Liver (tissue), 9 donors: ENCODE data around the gene KLHL30. TPM values are rescaled to one million over a fixed set of nuclear protein-coding genes. Genes with fewer than 3 reads are reported as not detected.

Experiments
- DNase-seq: peaks from one replicate; pipeline ENCODE4 v3.0.0-alpha.2; 2017; ENCODE audit warnings: low spot score
- H3K27ac ChIP-seq, 2 donors: one replicate each; pipeline ENCODE4 v1.7.0; 2013; ENCODE audit warnings: inconsistent platforms in 2 of 2, low read length in 2 of 2, control low read depth in 1 of 2, low read depth in 1 of 2, mild to moderate bottlenecking in 1 of 2
- H3K27me3 ChIP-seq, 4 donors: one replicate each; pipeline versions ENCODE4 v1.6.1 to v1.7.0; 2013; ENCODE audit warnings: low read length in 3 of 4, inconsistent platforms in 1 of 4, mild to moderate bottlenecking in 1 of 4, moderate library complexity in 1 of 4; ENCODE audit not compliant: control insufficient read depth in 4 of 4, insufficient read depth in 4 of 4
- H3K36me3 ChIP-seq, 4 donors: one replicate each; pipeline versions ENCODE4 v1.6.1 to v1.7.0; 2013; ENCODE audit warnings: low read length in 3 of 4, mild to moderate bottlenecking in 3 of 4, low read depth in 1 of 4, moderate library complexity in 1 of 4; ENCODE audit not compliant: control insufficient read depth in 4 of 4, insufficient read depth in 3 of 4
- H3K4me1 ChIP-seq, 4 donors: one replicate each; pipeline versions ENCODE4 v1.6.1 to v1.7.0; 2013; ENCODE audit warnings: low read length in 3 of 4, mild to moderate bottlenecking in 3 of 4, moderate library complexity in 1 of 4; ENCODE audit not compliant: control insufficient read depth in 4 of 4, insufficient read depth in 4 of 4
- H3K4me3 ChIP-seq, 3 donors: one replicate each; pipeline versions ENCODE4 v1.6.1 to v1.7.0; 2013; ENCODE audit warnings: low read length in 3 of 3, control low read depth in 1 of 3, low read depth in 1 of 3, mild to moderate bottlenecking in 1 of 3
- H3K9ac ChIP-seq, 2 donors: one replicate each; pipeline ENCODE4 v1.7.0; 2013; ENCODE audit warnings: low read length in 2 of 2, mild to moderate bottlenecking in 2 of 2, moderate library complexity in 2 of 2, control low read depth in 1 of 2, low read depth in 1 of 2
- H3K9me3 ChIP-seq, 4 donors: one replicate each; pipeline versions ENCODE4 v1.6.1 to v1.7.0; 2013; ENCODE audit warnings: low read length in 3 of 4; ENCODE audit not compliant: control insufficient read depth in 4 of 4
- EGR1 ChIP-seq, 2 donors: IDR thresholded peaks; 2 replicates each; pipeline ENCODE4 v1.6.1; 2016 to 2018; ENCODE audit warnings: antibody characterized with exemption in 2 of 2, low read depth in 2 of 2
- FOXA1 ChIP-seq: IDR thresholded peaks from 2 replicates; pipeline ENCODE4 v1.6.1; 2016; ENCODE audit warnings: antibody characterized with exemption
- FOXA2 ChIP-seq: IDR thresholded peaks from 2 replicates; pipeline ENCODE4 v1.6.1; 2016; ENCODE audit warnings: antibody characterized with exemption
- GABPA ChIP-seq, 2 donors: IDR thresholded peaks in 1 of 2; conservative IDR thresholded peaks in 1 of 2; 2 replicates each; pipeline ENCODE4 v1.6.1; 2016; ENCODE audit warnings: antibody characterized with exemption in 2 of 2, mild to moderate bottlenecking in 1 of 2, moderate library complexity in 1 of 2
- HNF4A ChIP-seq, 2 donors: conservative IDR thresholded peaks; 2 replicates each; pipeline ENCODE4 v1.6.1; 2016; ENCODE audit warnings: antibody characterized with exemption in 2 of 2, mild to moderate bottlenecking in 2 of 2
- HNF4G ChIP-seq: IDR thresholded peaks from 2 replicates; pipeline ENCODE4 v1.6.1; 2016; ENCODE audit warnings: antibody characterized with exemption
- JUND ChIP-seq, 2 donors: IDR thresholded peaks; 2 replicates each; pipeline ENCODE4 v1.6.1; 2016; ENCODE audit warnings: antibody characterized with exemption in 2 of 2
- NR2F2 ChIP-seq: IDR thresholded peaks from 2 replicates; pipeline ENCODE4 v1.6.1; 2016; ENCODE audit warnings: antibody characterized with exemption
- RAD21 ChIP-seq, 2 donors: IDR thresholded peaks; 2 replicates each; pipeline ENCODE4 v1.6.1; 2016; ENCODE audit warnings: antibody characterized with exemption in 2 of 2, mild to moderate bottlenecking in 2 of 2
- RXRA ChIP-seq, 2 donors: IDR thresholded peaks; 2 replicates each; pipeline ENCODE4 v1.6.1; 2017 to 2018; ENCODE audit warnings: antibody characterized with exemption in 2 of 2, mild to moderate bottlenecking in 1 of 2
- SP1 ChIP-seq: IDR thresholded peaks from 2 replicates; pipeline ENCODE4 v1.6.1; 2018; ENCODE audit warnings: antibody characterized with exemption, mild to moderate bottlenecking
- TAF1 ChIP-seq: conservative IDR thresholded peaks from 2 replicates; pipeline ENCODE4 v1.6.1; 2016; ENCODE audit warnings: antibody characterized with exemption, mild to moderate bottlenecking
- YY1 ChIP-seq: IDR thresholded peaks from 2 replicates; pipeline ENCODE4 v1.6.1; 2016; ENCODE audit warnings: antibody characterized with exemption, mild to moderate bottlenecking
- WGBS: extraction: QIAGEN DNeasy Blood & Tissue Kit; methylation state at CpG from one replicate; pipeline ENCODE4 v1.1.7; 2013; 5-methylcytosine and 5-hydroxymethylcytosine counted together
- polyA plus RNA-seq, 2 donors: library from polyadenylated mRNA; stranded (reverse) in 1 of 2; unstranded in 1 of 2; fragments of 200-250 nt in 1 of 2; fragments of >200 nt in 1 of 2; fragmentation: Nextera tagmentation in 1 of 2; extraction: Ambion mirVana in 1 of 2; gene quantifications; one replicate each; pipeline versions ENCODE4 v1.2.1 to v1.2.3, GENCODE V29; 2013 to 2015
- total RNA-seq, 2 donors: library from RNA; depleted of rRNA; stranded (reverse); fragments of >200 nt; gene quantifications; one replicate each; pipeline ENCODE4 v1.2.3, GENCODE V29; 2014
- TF ChIP-seq, protein P1 (sequence below): IDR thresholded peaks from 2 replicates; pipeline ENCODE4 v1.6.1; 2016; ENCODE audit warnings: antibody characterized with exemption
- TF ChIP-seq, protein P2 (sequence below): IDR thresholded peaks from 2 replicates; pipeline ENCODE4 v1.6.1; 2016; ENCODE audit warnings: antibody characterized with exemption, mild to moderate bottlenecking
- TF ChIP-seq, protein P3 (sequence below): fragments of 150-350 bp; IDR thresholded peaks from 2 replicates; pipeline ENCODE4 v1.5.1; 2017; ENCODE audit warnings: improper control_type of control experiment, low read depth, low read length; ENCODE audit not compliant: missing input control
- TF ChIP-seq, protein P4 (sequence below): IDR thresholded peaks from 2 replicates; pipeline ENCODE4 v1.6.1; 2016; ENCODE audit warnings: antibody characterized with exemption
- TF ChIP-seq, protein P5 (sequence below): IDR thresholded peaks from 2 replicates; pipeline ENCODE4 v1.6.1; 2016; ENCODE audit warnings: antibody characterized with exemption
- donor health status: healthy.
- donor health status: healthy.
- donor health status: healthy.
- donor health status: healthy.
- donor health status: healthy.

Gene KLHL30
- total and polyA plus RNA-seq, 4 donors = 0.05 to 0.08 TPM; not detected in 2

DNA sequence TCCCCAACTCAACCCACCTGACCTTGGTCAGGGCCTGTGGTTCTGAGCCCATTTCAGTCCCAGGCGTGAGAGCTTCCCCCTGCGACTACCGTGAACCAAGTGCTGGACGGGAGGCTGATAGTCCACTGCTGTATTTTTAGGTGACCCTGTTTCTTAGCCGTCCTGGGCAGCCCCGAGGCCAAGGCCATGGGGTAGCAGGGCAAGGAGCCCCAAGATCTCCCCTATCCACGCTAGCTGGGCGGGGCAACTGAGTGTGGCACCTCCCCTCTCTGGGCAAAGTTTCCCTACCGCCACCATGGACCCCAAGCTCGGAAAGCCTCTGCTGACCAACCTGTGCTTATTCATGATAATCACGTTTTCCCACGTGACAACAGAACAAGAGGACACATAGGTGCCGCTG, 583 bp upstream of the KLHL30 start:
- Histone ChIP-seq H3K9ac (no peak overlapping the region), H3K27me3 (no peaks in the 10 kb centered on the region)
- 93% methylated on average over 13 of the region's 13 CpGs for WGBS

More for the DNA sequence above, 583 bp upstream of the KLHL30 start:
- DNase-seq = no peak
- no peak overlapping the region for H3K4me3 ChIP-seq
- no peak overlapping the region for H3K27ac ChIP-seq
- peaks cover 0 to 8% (median 2%) of the 10 kb centered on the region in 4 donors for H3K4me1 ChIP-seq
- no peak for TF ChIP-seq RAD21 (IDR thresholded peaks at IDR 0.05)
- no peak for TF ChIP-seq TAF1
- TF ChIP-seq JUND (IDR thresholded peaks at IDR 0.05) = no peak
- TF ChIP-seq, protein P1, sequence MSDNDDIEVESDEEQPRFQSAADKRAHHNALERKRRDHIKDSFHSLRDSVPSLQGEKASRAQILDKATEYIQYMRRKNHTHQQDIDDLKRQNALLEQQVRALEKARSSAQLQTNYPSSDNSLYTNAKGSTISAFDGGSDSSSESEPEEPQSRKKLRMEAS = no peak
- TF ChIP-seq NR2F2 = no peak
- no peak for TF ChIP-seq RXRA (IDR thresholded peaks at IDR 0.05)
- TF ChIP-seq GABPA (IDR thresholded peaks at IDR 0.05 in 1 of 2, conservative IDR thresholded peaks at IDR 0.05 in 1 of 2) = no peak
- TF ChIP-seq, protein P2, sequence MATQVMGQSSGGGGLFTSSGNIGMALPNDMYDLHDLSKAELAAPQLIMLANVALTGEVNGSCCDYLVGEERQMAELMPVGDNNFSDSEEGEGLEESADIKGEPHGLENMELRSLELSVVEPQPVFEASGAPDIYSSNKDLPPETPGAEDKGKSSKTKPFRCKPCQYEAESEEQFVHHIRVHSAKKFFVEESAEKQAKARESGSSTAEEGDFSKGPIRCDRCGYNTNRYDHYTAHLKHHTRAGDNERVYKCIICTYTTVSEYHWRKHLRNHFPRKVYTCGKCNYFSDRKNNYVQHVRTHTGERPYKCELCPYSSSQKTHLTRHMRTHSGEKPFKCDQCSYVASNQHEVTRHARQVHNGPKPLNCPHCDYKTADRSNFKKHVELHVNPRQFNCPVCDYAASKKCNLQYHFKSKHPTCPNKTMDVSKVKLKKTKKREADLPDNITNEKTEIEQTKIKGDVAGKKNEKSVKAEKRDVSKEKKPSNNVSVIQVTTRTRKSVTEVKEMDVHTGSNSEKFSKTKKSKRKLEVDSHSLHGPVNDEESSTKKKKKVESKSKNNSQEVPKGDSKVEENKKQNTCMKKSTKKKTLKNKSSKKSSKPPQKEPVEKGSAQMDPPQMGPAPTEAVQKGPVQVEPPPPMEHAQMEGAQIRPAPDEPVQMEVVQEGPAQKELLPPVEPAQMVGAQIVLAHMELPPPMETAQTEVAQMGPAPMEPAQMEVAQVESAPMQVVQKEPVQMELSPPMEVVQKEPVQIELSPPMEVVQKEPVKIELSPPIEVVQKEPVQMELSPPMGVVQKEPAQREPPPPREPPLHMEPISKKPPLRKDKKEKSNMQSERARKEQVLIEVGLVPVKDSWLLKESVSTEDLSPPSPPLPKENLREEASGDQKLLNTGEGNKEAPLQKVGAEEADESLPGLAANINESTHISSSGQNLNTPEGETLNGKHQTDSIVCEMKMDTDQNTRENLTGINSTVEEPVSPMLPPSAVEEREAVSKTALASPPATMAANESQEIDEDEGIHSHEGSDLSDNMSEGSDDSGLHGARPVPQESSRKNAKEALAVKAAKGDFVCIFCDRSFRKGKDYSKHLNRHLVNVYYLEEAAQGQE = no peak
- no peak for TF ChIP-seq YY1
- TF ChIP-seq HNF4G = no peak
- no peak for TF ChIP-seq FOXA2
- TF ChIP-seq, protein P3, sequence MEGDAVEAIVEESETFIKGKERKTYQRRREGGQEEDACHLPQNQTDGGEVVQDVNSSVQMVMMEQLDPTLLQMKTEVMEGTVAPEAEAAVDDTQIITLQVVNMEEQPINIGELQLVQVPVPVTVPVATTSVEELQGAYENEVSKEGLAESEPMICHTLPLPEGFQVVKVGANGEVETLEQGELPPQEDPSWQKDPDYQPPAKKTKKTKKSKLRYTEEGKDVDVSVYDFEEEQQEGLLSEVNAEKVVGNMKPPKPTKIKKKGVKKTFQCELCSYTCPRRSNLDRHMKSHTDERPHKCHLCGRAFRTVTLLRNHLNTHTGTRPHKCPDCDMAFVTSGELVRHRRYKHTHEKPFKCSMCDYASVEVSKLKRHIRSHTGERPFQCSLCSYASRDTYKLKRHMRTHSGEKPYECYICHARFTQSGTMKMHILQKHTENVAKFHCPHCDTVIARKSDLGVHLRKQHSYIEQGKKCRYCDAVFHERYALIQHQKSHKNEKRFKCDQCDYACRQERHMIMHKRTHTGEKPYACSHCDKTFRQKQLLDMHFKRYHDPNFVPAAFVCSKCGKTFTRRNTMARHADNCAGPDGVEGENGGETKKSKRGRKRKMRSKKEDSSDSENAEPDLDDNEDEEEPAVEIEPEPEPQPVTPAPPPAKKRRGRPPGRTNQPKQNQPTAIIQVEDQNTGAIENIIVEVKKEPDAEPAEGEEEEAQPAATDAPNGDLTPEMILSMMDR = no peak
- TF ChIP-seq FOXA1 = no peak
- no peak for TF ChIP-seq EGR1 (IDR thresholded peaks at IDR 0.05; ENCODE audit: low read depth in 2 of 2)
- no peak for TF ChIP-seq SP1
- TF ChIP-seq, protein P4, sequence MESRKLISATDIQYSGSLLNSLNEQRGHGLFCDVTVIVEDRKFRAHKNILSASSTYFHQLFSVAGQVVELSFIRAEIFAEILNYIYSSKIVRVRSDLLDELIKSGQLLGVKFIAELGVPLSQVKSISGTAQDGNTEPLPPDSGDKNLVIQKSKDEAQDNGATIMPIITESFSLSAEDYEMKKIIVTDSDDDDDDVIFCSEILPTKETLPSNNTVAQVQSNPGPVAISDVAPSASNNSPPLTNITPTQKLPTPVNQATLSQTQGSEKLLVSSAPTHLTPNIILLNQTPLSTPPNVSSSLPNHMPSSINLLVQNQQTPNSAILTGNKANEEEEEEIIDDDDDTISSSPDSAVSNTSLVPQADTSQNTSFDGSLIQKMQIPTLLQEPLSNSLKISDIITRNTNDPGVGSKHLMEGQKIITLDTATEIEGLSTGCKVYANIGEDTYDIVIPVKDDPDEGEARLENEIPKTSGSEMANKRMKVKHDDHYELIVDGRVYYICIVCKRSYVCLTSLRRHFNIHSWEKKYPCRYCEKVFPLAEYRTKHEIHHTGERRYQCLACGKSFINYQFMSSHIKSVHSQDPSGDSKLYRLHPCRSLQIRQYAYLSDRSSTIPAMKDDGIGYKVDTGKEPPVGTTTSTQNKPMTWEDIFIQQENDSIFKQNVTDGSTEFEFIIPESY = no peak
- TF ChIP-seq, protein P5, sequence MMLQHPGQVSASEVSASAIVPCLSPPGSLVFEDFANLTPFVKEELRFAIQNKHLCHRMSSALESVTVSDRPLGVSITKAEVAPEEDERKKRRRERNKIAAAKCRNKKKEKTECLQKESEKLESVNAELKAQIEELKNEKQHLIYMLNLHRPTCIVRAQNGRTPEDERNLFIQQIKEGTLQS = no peak
- no peak for TF ChIP-seq HNF4A (conservative IDR thresholded peaks at IDR 0.05)
- no peaks in the 10 kb centered on the region for H3K36me3 ChIP-seq
- H3K9me3 ChIP-seq = no peaks in the 10 kb centered on the region
